ENCODE data around the gene LRRC15.

- TF ChIP-seq POLR2A (IDR thresholded peaks at IDR 0.05; ENCODE audit: low read length) (no peak), GATA1 (IDR thresholded peaks at IDR 0.05; ENCODE audit: low read depth, low read length) (no peak)
Measured at GRCh38 chr3:194333212-194333980, 36.1 kb downstream of the LRRC15 start.
